HEK293 (cell line): ENCODE data around the gene CAMP.

Experiments
- CTCF ChIP-seq: fragments of 450-650 bp; formaldehyde crosslinking; IDR thresholded peaks from 2 replicates; pipeline ENCODE4 v1.5.1; 2016; ENCODE audit warnings: missing biosample characterization, missing genetic modification characterization
- PATZ1 ChIP-seq: fragments of 450-650 bp; formaldehyde crosslinking; IDR thresholded peaks from 2 replicates; pipeline ENCODE4 v1.5.1; 2016; ENCODE audit warnings: missing biosample characterization, missing genetic modification characterization
- ZBTB21 ChIP-seq: fragments of 450-650 bp; formaldehyde crosslinking; IDR thresholded peaks from 2 replicates; pipeline ENCODE4 v1.5.1; 2017; ENCODE audit warnings: missing biosample characterization, missing genetic modification characterization
- ZFHX2 ChIP-seq: fragments of 450-650 bp; formaldehyde crosslinking; conservative IDR thresholded peaks from 2 replicates; pipeline ENCODE4 v1.5.1; 2016; ENCODE audit warnings: missing biosample characterization, missing genetic modification characterization
- ZNF214 ChIP-seq: fragments of 450-650 bp; formaldehyde crosslinking; IDR thresholded peaks from 2 replicates; pipeline ENCODE4 v1.5.1; 2017; ENCODE audit warnings: missing biosample characterization, mild to moderate bottlenecking, missing genetic modification characterization, borderline replicate concordance
- ZNF280D ChIP-seq: fragments of 450-650 bp; formaldehyde crosslinking; IDR thresholded peaks from 2 replicates; pipeline ENCODE4 v1.5.1; 2016; ENCODE audit warnings: missing biosample characterization, missing genetic modification characterization
- ZNF514 ChIP-seq: fragments of 450-650 bp; formaldehyde crosslinking; IDR thresholded peaks from 2 replicates; pipeline ENCODE4 v1.5.1; 2016; ENCODE audit warnings: missing biosample characterization, missing genetic modification characterization
- ZNF555 ChIP-seq: fragments of 450-650 bp; formaldehyde crosslinking; conservative IDR thresholded peaks from 2 replicates; pipeline ENCODE4 v1.5.1; 2017; ENCODE audit warnings: missing biosample characterization, mild to moderate bottlenecking, missing genetic modification characterization, inconsistent platforms
- ZNF670 ChIP-seq: fragments of 450-650 bp; formaldehyde crosslinking; IDR thresholded peaks from 2 replicates; pipeline ENCODE4 v1.5.1; 2016; ENCODE audit warnings: missing biosample characterization, missing genetic modification characterization, low read depth
- ZSCAN5A ChIP-seq: fragments of 450-650 bp; formaldehyde crosslinking; IDR thresholded peaks from 2 replicates; pipeline ENCODE4 v1.5.1; 2016; ENCODE audit warnings: missing biosample characterization, missing genetic modification characterization

- TF ChIP-seq ZNF555 (no peak), CTCF (tag by site-specific recombination) (no peak), ZSCAN5A (tag by site-specific recombination) (no peak), ZNF670 (no peak), ZFHX2 (tag by site-specific recombination) (no peak), ZNF514 (tag by site-specific recombination) (no peak), ZNF214 (no peak), ZBTB21 (tag by site-specific recombination) (no peak), ZNF280D (tag by site-specific recombination) (no peak), PATZ1 (no peak)
Observed at GRCh38 chr3:48214225-48214624, 9.1 kb upstream of the CAMP start.
